PC-3 (cell line): ENCODE data around the gene ARHGEF7. TPM values are rescaled to one million over a fixed set of nuclear protein-coding genes. Genes with fewer than 3 reads are reported as not detected.

Source experiments
- ATAC-seq: fragments of 200-7000 bp; cut with Tn5 transposase; 2 replicates; pipeline ENCODE4 v1.9.1; 2020; ENCODE audit warnings: mild to moderate bottlenecking, moderate library complexity
- BruUV-seq: library from RNA; stranded (reverse); fragments of 400-500 nt; replicated peaks from 2 replicates; lab custom pipeline; 2021; lab: Mats Ljungman, UMichigan
- CTCF ChIA-PET: fragments of 300-600 bp; sonication (Branson Sonifier 250); formaldehyde crosslinking; loops from one replicate; lab custom pipeline; 2022; ENCODE audit warnings: antibody characterized with exemption; lab: Charles Lee
- POLR2A ChIA-PET: fragments of 300-600 bp; sonication (Branson Sonifier 250); formaldehyde crosslinking; loops from one replicate; lab custom pipeline; 2022; ENCODE audit warnings: antibody characterized with exemption; ENCODE audit not compliant: unreplicated experiment; lab: Charles Lee
- DNase-seq: peaks from one replicate; pipeline ENCODE4 v3.0.0-alpha.2; 2015
- H2AFZ ChIP-seq: fragments of 300-600 bp; sonication (generic); 2 replicates; pipeline ENCODE4 v1.6.0; 2016; ENCODE audit warnings: antibody characterized with exemption, low read length
- H3F3A ChIP-seq: fragments of 300-600 bp; sonication (generic); one replicate; pipeline ENCODE4 v1.6.0; 2017; ENCODE audit warnings: antibody characterized with exemption, low read length, control low read depth, mild to moderate bottlenecking; ENCODE audit not compliant: unreplicated experiment
- H3K27ac ChIP-seq: fragments of 300-600 bp; sonication (generic); 2 replicates; pipeline ENCODE4 v1.5.1; 2016; ENCODE audit warnings: mild to moderate bottlenecking, low read length
- H3K27me3 ChIP-seq: fragments of 300-600 bp; sonication (generic); 2 replicates; pipeline ENCODE4 v1.6.1; 2016; ENCODE audit warnings: low read length, mixed read lengths
- H3K36me3 ChIP-seq: fragments of 300-600 bp; sonication (generic); 2 replicates; pipeline ENCODE4 v1.6.1; 2016; ENCODE audit warnings: low read depth, mixed run types, low read length, mixed read lengths
- H3K4me1 ChIP-seq: fragments of 300-600 bp; sonication (generic); 2 replicates; pipeline ENCODE4 v1.5.1; 2016; ENCODE audit warnings: low read length; ENCODE audit not compliant: insufficient read depth
- H3K4me2 ChIP-seq: fragments of 300-600 bp; sonication (generic); 2 replicates; pipeline ENCODE4 v1.6.0; 2016; ENCODE audit warnings: low read length
- H3K4me3 ChIP-seq: fragments of 300-600 bp; sonication (generic); 2 replicates; pipeline ENCODE4 v1.5.1; 2016; ENCODE audit warnings: mild to moderate bottlenecking, low read length, mixed read lengths
- H3K79me2 ChIP-seq: fragments of 300-600 bp; sonication (generic); 2 replicates; pipeline ENCODE4 v1.6.1; 2017; ENCODE audit warnings: low read length, mixed read lengths
- H3K9ac ChIP-seq: fragments of 300-600 bp; sonication (generic); 2 replicates; pipeline ENCODE4 v1.6.0; 2016; ENCODE audit warnings: mild to moderate bottlenecking, low read length
- H3K9me2 ChIP-seq: fragments of 300-600 bp; sonication (generic); replicated peaks from 2 replicates; pipeline ENCODE4 v1.6.1; 2016; ENCODE audit warnings: mixed run types, low read length, mixed read lengths
- H3K9me3 ChIP-seq: fragments of 300-600 bp; sonication (generic); 2 replicates; pipeline ENCODE4 v1.6.1; 2016; ENCODE audit warnings: low read length, mixed read lengths
- H4K20me1 ChIP-seq: fragments of 300-600 bp; sonication (generic); 2 replicates; pipeline ENCODE4 v1.6.1; 2016; ENCODE audit warnings: low read length, mixed read lengths
- EZH2 ChIP-seq: fragments of 300-600 bp; sonication (generic); IDR thresholded peaks from one replicate; pipeline ENCODE4 v1.6.1; 2017; ENCODE audit warnings: antibody characterized with exemption, mild to moderate bottlenecking, low read length; ENCODE audit not compliant: unreplicated experiment
- EZH2phosphoT487 ChIP-seq: fragments of 300-600 bp; sonication (generic); IDR thresholded peaks from 2 replicates; pipeline ENCODE4 v1.6.1; 2018; ENCODE audit warnings: mild to moderate bottlenecking, antibody characterized with exemption, low read length, borderline replicate concordance
- intact Hi-C: fragments of 100-400 bp; cut with micrococcal nuclease; formaldehyde crosslinking; loops from 2 replicates; pipeline ENCODE4 v1.9.0; 2023
- total RNA-seq: library from RNA; depleted of rRNA; stranded (reverse); fragments of >200 nt; gene quantifications from 2 replicates; pipeline ENCODE4 v1.2.3, GENCODE V29; 2014
- TF ChIP-seq, protein P1 (sequence below): fragments of 300-600 bp; sonication (generic); conservative IDR thresholded peaks from 2 replicates; pipeline ENCODE4 v1.5.1; 2017; ENCODE audit warnings: antibody characterized with exemption, low read depth, mild to moderate bottlenecking, low read length

The ARHGEF7 gene
- total RNA-seq, 1 experiment from 2014 or later = 14.7 TPM

- TF ChIP-seq, protein P1, sequence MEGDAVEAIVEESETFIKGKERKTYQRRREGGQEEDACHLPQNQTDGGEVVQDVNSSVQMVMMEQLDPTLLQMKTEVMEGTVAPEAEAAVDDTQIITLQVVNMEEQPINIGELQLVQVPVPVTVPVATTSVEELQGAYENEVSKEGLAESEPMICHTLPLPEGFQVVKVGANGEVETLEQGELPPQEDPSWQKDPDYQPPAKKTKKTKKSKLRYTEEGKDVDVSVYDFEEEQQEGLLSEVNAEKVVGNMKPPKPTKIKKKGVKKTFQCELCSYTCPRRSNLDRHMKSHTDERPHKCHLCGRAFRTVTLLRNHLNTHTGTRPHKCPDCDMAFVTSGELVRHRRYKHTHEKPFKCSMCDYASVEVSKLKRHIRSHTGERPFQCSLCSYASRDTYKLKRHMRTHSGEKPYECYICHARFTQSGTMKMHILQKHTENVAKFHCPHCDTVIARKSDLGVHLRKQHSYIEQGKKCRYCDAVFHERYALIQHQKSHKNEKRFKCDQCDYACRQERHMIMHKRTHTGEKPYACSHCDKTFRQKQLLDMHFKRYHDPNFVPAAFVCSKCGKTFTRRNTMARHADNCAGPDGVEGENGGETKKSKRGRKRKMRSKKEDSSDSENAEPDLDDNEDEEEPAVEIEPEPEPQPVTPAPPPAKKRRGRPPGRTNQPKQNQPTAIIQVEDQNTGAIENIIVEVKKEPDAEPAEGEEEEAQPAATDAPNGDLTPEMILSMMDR = no peak
- TF ChIP-seq EZH2phosphoT487 (no peak), EZH2 (no peak)
- Histone ChIP-seq H3K27ac (no peak overlapping the region), H4K20me1 (no peaks in the 10 kb centered on the region; the same call in 1 of the 2 replicates), H3F3A (no peaks in the 10 kb centered on the region), H3K79me2 (peaks cover 89% of the 10 kb centered on the region), H3K4me1 (no peaks in the 10 kb centered on the region), H3K9ac (no peak overlapping the region), H3K4me2 (no peak overlapping the region), H3K9me2 (no peaks in the 10 kb centered on the region), H2AFZ (no peak overlapping the region), H3K9me3 (no peaks in the 10 kb centered on the region), H3K36me3 (no peaks in the 10 kb centered on the region; the same call in 1 of the 2 replicates), H3K4me3 (no peak overlapping the region), H3K27me3 (no peaks in the 10 kb centered on the region)
- DNase-seq (no peak), ATAC-seq (no peak)
- intact Hi-C loops = no loop called here
- no TSS peak for BruUV-seq
- ChIA-PET CTCF (interaction anchor here (0.6 kb wide), 1 partner anchor 32 kb away, joined by 4 read pairs; no protein-coding TSS in a partner anchor), POLR2A (no interaction called here)
Observed at GRCh38 chr13:111165241-111166010, 50.3 kb downstream of the ARHGEF7 start.

DNA sequence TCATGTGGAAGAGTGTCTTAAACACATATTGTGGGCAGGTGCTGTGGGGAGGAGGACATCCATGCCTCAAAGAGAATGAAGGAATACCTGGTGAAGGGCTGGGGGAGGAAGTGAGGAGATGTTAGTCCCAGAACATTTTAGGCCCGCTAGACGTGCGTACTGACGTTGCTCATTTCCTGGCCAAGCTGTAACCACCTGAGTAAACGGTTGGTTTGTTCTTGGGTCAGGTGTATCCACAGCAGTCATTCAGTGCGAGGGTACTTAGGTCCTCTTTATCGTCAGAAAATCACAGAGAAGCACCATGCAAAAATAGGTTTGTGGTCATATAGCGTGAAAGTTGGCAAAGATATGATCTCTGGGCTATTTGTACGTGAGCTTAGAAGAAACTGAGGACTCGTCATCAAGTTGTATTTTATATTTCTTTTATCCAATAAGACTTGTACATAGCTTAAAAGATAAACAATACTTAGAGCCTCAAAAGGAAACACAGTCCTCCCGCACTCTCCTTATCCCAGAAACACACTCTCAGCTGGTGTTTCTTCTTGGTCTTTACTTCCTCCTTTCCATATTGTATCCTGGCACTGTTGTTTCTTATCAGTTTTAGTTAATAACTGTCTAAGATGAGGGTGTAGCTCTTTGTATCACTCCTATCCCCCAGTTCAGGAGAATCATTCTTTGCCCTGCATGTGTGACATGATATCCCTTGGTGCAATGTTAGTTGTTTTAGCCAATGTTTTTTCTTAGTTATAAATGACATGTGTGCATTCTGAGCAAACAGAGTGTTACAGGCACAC lies 52.0 kb downstream of the ARHGEF7 start:
- intact Hi-C loops = no loop called here
- no peak for DNase-seq
- H3K4me3 ChIP-seq = no peak overlapping the region
- ChIA-PET POLR2A (no interaction called here), CTCF (interaction anchor here (0.6 kb wide), 1 partner anchor 723 kb away, joined by 3 read pairs; no protein-coding TSS in a partner anchor)
- no peaks in the 10 kb centered on the region for H3F3A ChIP-seq
- no peak for TF ChIP-seq EZH2
- TF ChIP-seq EZH2phosphoT487 = no peak
- TF ChIP-seq, protein P1 = no peak
- no peak overlapping the region for H3K27ac ChIP-seq
- peaks cover 92% of the 10 kb centered on the region for H3K79me2 ChIP-seq
- no peak for ATAC-seq
- no peaks in the 10 kb centered on the region for H3K9me3 ChIP-seq
- H2AFZ ChIP-seq = no peak overlapping the region
- no peaks in the 10 kb centered on the region for H3K9me2 ChIP-seq
- H3K27me3 ChIP-seq = no peaks in the 10 kb centered on the region
- H3K4me2 ChIP-seq = no peak overlapping the region
- H3K9ac ChIP-seq = no peak overlapping the region
- no peaks in the 10 kb centered on the region for H3K36me3 ChIP-seq
- peaks cover 3% of the 10 kb centered on the region; the same call in 1 of the 2 replicates for H4K20me1 ChIP-seq
- H3K4me1 ChIP-seq = no peaks in the 10 kb centered on the region
- no TSS peak for BruUV-seq
